HG02642 (cell line): ENCODE measurements around the gene KCNQ2.

Experiments used
- ATAC-seq: cut with Tn5 transposase; IDR thresholded peaks from one replicate; pipeline ENCODE4 v1.9.1; 2021; ENCODE audit warnings: mild to moderate bottlenecking; ENCODE audit not compliant: unreplicated experiment, poor library complexity

The KCNQ2 gene

GRCh38 chr20:63351326-63351700 lies 121.1 kb downstream of the KCNQ2 start:
- no peak for ATAC-seq

GRCh38 chr20:63350597-63351325 lies 121.7 kb downstream of the KCNQ2 start:
- ATAC-seq, result no peak
